SKM-1 treated with dmso at 0.1 percent for 144 hours (cell line): Measurements from ENCODE around the gene COX6A1.
"Not testable (repeated sequence)": the region's sequence is repeated elsewhere in the genome, so short reads cannot be mapped to it uniquely, and the experiment has no call there.

Experiments used
- DNase-seq: peaks from one replicate; lab custom pipeline; 2025; ENCODE audit not compliant: unreplicated experiment; lab: John Stamatoyannopoulos, UW

COX6A1 gene

GRCh38 chr12:120425797-120426196, 12.1 kb upstream of the COX6A1 start:
- DNase-seq, result no peak

- DNase-seq, result no peak
Observed at GRCh38 chr12:120428597-120429229, 9.2 kb upstream of the COX6A1 start.

GRCh38 chr12:120429368-120429767, 8.5 kb upstream of the COX6A1 start:
- DNase-seq, result no peak

- no peak for DNase-seq
Observed at GRCh38 chr12:120432772-120433525, 5.0 kb upstream of the COX6A1 start.

- DNase-seq, result no peak
Observed at GRCh38 chr12:120438495-120439198, 734 bp downstream of the COX6A1 start.

GRCh38 chr12:120439646-120440247, 1.8 kb downstream of the COX6A1 start:
- DNase-seq, result no peak

- DNase-seq, result no peak
Observed at GRCh38 chr12:120444676-120445075, 6.8 kb downstream of the COX6A1 start.

- no peak for DNase-seq
Observed at GRCh38 chr12:120445911-120446843, 8.3 kb downstream of the COX6A1 start, which contains the start of the genes GATC and TRIAP1. Gene GATC (plus strand): TSS chr12:120446444. CDS start chr12:120446481, 37 bp downstream. Gene TRIAP1 (minus strand): TSS chr12:120446384. CDS start chr12:120446372, 12 bp downstream.

- DNase-seq, result not testable (repeated sequence)
Observed at GRCh38 chr12:120446844-120447178, 8.9 kb downstream of the COX6A1 start.

GRCh38 chr12:120447992-120448391, 10.1 kb downstream of the COX6A1 start:
- no peak for DNase-seq

GRCh38 chr12:120452524-120452923, 14.6 kb downstream of the COX6A1 start:
- DNase-seq, result not testable (repeated sequence)

GRCh38 chr12:120453060-120453750, 15.3 kb downstream of the COX6A1 start:
- no peak for DNase-seq

GRCh38 chr12:120453977-120454376, 16.1 kb downstream of the COX6A1 start:
- no peak for DNase-seq

- no peak for DNase-seq
Observed at GRCh38 chr12:120455302-120455701, 17.4 kb downstream of the COX6A1 start.

- DNase-seq, result no peak
Observed at GRCh38 chr12:120457133-120457532, 19.2 kb downstream of the COX6A1 start.

GRCh38 chr12:120460157-120460556, 22.2 kb downstream of the COX6A1 start:
- DNase-seq, result no peak

- no peak for DNase-seq
Observed at GRCh38 chr12:120462099-120462640, 24.3 kb downstream of the COX6A1 start.

GRCh38 chr12:120463712-120464111, 25.8 kb downstream of the COX6A1 start:
- no peak for DNase-seq

- DNase-seq, result no peak
Observed at GRCh38 chr12:120465756-120466155, 27.8 kb downstream of the COX6A1 start.
